HepG2 (cell line): ENCODE measurements around the gene SOCS1. TPM values are rescaled to one million over a fixed set of nuclear protein-coding genes. Genes with fewer than 3 reads are reported as not detected.
A peak's percentile ranks its signal among the peaks of the same experiment; 100 is the strongest.

Experiments used
- ARHGAP35 ChIP-seq: sonication (generic); formaldehyde crosslinking; IDR thresholded peaks from 2 replicates; pipeline ENCODE4 v1.9.0; 2022; ENCODE audit warnings: mild to moderate bottlenecking, inconsistent platforms, moderate library complexity, missing genetic modification reagents, borderline replicate concordance
- ELF3 ChIP-seq: IDR thresholded peaks from 2 replicates; pipeline ENCODE4 v1.6.1; 2016; ENCODE audit warnings: missing genetic modification reagents, missing compliant biosample characterization
- FOXK2 ChIP-seq: fragments of 450-650 bp; IDR thresholded peaks from 2 replicates; pipeline ENCODE4 v1.6.1; 2016
- GABPB1 ChIP-seq: IDR thresholded peaks from 2 replicates; pipeline ENCODE4 v1.6.1; 2016; ENCODE audit warnings: mild to moderate bottlenecking, missing genetic modification reagents, moderate library complexity, missing compliant biosample characterization
- HCFC1 ChIP-seq: fragments of 150-350 bp; IDR thresholded peaks from 2 replicates; pipeline ENCODE4 v1.6.1; 2014; ENCODE audit warnings: low read depth, low read length
- HMGXB3 ChIP-seq: sonication (generic); formaldehyde crosslinking; IDR thresholded peaks from 2 replicates; pipeline ENCODE4 v1.4.0; 2020; ENCODE audit warnings: missing genetic modification reagents, borderline replicate concordance
- KAT7 ChIP-seq: IDR thresholded peaks from 2 replicates; pipeline ENCODE4 v1.6.1; 2018; ENCODE audit warnings: borderline replicate concordance, missing compliant biosample characterization
- KDM6A ChIP-seq: IDR thresholded peaks from 2 replicates; pipeline ENCODE4 v1.6.1; 2016; ENCODE audit warnings: low read depth
- TBP ChIP-seq: sonication (generic); formaldehyde crosslinking; IDR thresholded peaks from 2 replicates; pipeline ENCODE4 v1.5.0; 2020; ENCODE audit warnings: missing genetic modification reagents
- ZNF318 ChIP-seq: sonication (generic); formaldehyde crosslinking; IDR thresholded peaks from 2 replicates; pipeline ENCODE4 v1.4.0; 2020; ENCODE audit warnings: mild to moderate bottlenecking, missing genetic modification reagents
- ZNF503 ChIP-seq: sonication (generic); formaldehyde crosslinking; IDR thresholded peaks from 2 replicates; pipeline ENCODE4 v1.4.0; 2020; ENCODE audit warnings: missing genetic modification reagents
- ZNF691 ChIP-seq: sonication (generic); formaldehyde crosslinking; IDR thresholded peaks from 2 replicates; pipeline ENCODE4 v1.4.0; 2020; ENCODE audit warnings: missing genetic modification reagents, low read depth, mild to moderate bottlenecking, borderline replicate concordance
- ZNF768 ChIP-seq: sonication (generic); formaldehyde crosslinking; IDR thresholded peaks from 2 replicates; pipeline ENCODE4 v1.4.0; 2020; ENCODE audit warnings: missing genetic modification reagents
- polyA plus RNA-seq, 8 experiments: library from polyadenylated mRNA; depleted of rRNA in 3 of 8; stranded (reverse) in 7 of 8; unstranded in 1 of 8; fragments of >200 nt; fragmentation: Illumina TruSeq in 4 of 8; extraction: Trizol in 4 of 8; gene quantifications; 2 replicates each; pipeline versions ENCODE4 v1.2.1 to v1.2.3, GENCODE V29; 2011 to 2016; ENCODE audit warnings: low read depth in 4 of 8, missing spikeins in 1 of 8, mixed read lengths in 1 of 8; ENCODE audit not compliant: insufficient read depth in 1 of 8
- total RNA-seq, 5 experiments: library from RNA; depleted of rRNA; stranded (reverse); fragments of >200 nt; fragmentation: Illumina TruSeq; extraction: Trizol; gene quantifications; 2 replicates each; pipeline ENCODE4 v1.2.3, GENCODE V29; 2016; ENCODE audit warnings: low read depth in 1 of 5

SOCS1 gene
- total and polyA plus RNA-seq, 2 of the 13 experiments (the other 11 are each of a cell fraction or from before 2014, with no cell fraction given), result 5.3 to 6.3 TPM

- TF ChIP-seq HMGXB3 (CRISPR knock-in tag), result 0 out of 2 replicates have a peak, but pooled peaks have one; percentile 17
- 0 out of 2 replicates have a peak, but pooled peaks have one; percentile 13 for TF ChIP-seq FOXK2
- TF ChIP-seq ELF3, result peak; percentile 64; the same call in 1 of the 2 replicates
- no peak for TF ChIP-seq HCFC1
- TF ChIP-seq ZNF318 (CRISPR knock-in tag), result peak; percentile 66
- no peak for TF ChIP-seq ARHGAP35 (CRISPR knock-in tag)
- peak; percentile 79 for TF ChIP-seq KDM6A (CRISPR knock-in tag)
- peak; percentile 61; the same call in 1 of the 2 replicates for TF ChIP-seq KAT7 (CRISPR knock-in tag)
- TF ChIP-seq TBP (CRISPR knock-in tag), result no peak
- no peak for TF ChIP-seq GABPB1 (CRISPR knock-in tag)
- TF ChIP-seq ZNF503 (CRISPR knock-in tag), result peak; percentile 74
- TF ChIP-seq ZNF691 (CRISPR knock-in tag), result peak; percentile 52; the same call in 1 of the 2 replicates
- no peak for TF ChIP-seq ZNF768
Measured at GRCh38 chr16:11296706-11297491, 40.9 kb upstream of the SOCS1 start (continued).
